ENCODE measurements around the gene SMARCC2.

SMARCC2 gene

GRCh38 chr12:56189099-56189917, at the start of gene SMARCC2:
Gene SMARCC2, minus strand, starts transcription at chr12:56189483. Its CDS starts 22 bp downstream, at chr12:56189461.
- no peak for TF ChIP-seq GATA2 (IDR thresholded peaks at IDR 0.05; ENCODE audit: low read depth, low read length)

- TF ChIP-seq GATA3 (IDR thresholded peaks at IDR 0.05; ENCODE audit: low read depth, low read length): no peak
- no peak for TF ChIP-seq GATA2 (IDR thresholded peaks at IDR 0.05; ENCODE audit: low read depth, low read length)
Measured at GRCh38 chr12:56237552-56237951, 48.3 kb upstream of the SMARCC2 start.

DNA sequence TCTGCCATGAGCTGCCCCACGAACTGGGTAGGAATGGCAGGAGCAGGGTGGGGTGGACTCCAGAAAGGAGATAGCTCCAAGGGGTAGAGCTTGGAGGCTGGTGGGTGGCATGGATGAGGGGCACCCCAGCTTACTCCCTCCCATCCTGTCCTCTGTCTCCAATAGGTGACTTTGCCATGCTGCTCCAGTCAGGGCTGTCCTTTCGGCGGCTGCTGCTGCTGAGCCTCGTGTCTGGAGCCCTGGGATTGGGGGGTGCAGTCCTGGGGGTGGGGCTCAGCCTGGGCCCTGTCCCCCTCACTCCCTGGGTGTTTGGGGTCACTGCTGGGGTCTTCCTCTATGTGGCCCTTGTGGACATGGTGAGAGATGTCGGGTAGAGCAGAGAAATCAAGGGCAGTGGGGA, 47.7 kb upstream of the SMARCC2 start:
- TF ChIP-seq GATA3 (IDR thresholded peaks at IDR 0.05; ENCODE audit: low read depth, low read length) (no peak), GATA2 (IDR thresholded peaks at IDR 0.05; ENCODE audit: low read depth, low read length) (no peak)

GRCh38 chr12:56236091-56236490, 46.8 kb upstream of the SMARCC2 start:
- TF ChIP-seq GATA3 (IDR thresholded peaks at IDR 0.05; ENCODE audit: low read depth, low read length) (no peak), GATA2 (IDR thresholded peaks at IDR 0.05; ENCODE audit: low read depth, low read length) (no peak)

DNA sequence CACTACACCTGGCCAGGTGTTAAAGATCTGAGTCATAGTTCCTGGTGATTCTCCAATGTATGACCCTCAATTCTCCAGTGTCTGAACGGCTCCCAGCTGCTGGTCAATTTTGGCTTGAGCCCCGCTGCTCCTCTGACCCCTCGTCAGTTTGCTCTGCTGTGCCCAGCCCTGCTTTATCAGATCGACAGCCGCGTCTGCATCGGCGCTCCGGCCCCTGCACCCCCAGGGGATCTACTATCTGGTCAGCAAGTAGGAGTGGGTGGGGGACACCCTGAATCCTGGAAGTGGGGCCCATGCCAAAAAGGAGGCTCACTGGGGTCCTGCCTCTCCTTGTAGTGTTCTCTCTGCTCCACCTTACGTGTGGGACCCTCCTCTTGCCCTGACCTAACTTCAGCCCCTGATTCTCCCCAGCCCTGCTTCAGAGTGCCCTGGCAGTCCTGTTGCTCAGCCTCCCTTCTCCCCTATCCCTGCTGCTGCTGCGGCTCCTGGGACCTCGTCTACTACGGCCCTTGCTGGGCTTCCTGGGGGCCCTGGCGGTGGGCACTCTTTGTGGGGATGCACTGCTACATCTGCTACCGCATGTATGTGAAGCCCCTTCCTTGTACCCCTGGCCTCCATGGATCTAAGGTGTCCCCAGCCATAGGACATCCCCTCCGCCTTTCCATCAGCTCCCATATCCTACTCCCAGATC, 45.6 kb upstream of the SMARCC2 start:
- TF ChIP-seq GATA3 (IDR thresholded peaks at IDR 0.05; ENCODE audit: low read depth, low read length): no peak
- TF ChIP-seq GATA2 (IDR thresholded peaks at IDR 0.05; ENCODE audit: low read depth, low read length): 0 out of 2 replicates have a peak, but pooled peaks have one; percentile 30

DNA sequence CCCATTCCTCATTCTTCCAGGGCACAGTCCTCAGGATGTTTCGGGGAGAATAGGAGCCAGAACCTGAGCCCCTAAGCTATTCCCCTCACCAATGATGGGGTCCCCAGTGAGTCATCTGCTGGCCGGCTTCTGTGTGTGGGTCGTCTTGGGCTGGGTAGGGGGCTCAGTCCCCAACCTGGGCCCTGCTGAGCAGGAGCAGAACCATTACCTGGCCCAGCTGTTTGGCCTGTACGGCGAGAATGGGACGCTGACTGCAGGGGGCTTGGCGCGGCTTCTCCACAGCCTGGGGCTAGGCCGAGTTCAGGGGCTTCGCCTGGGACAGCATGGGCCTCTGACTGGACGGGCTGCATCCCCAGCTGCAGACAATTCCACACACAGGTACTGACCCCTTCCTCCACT, 41.9 kb upstream of the SMARCC2 start:
- TF ChIP-seq GATA3 (IDR thresholded peaks at IDR 0.05; ENCODE audit: low read depth, low read length) (no peak), GATA2 (IDR thresholded peaks at IDR 0.05; ENCODE audit: low read depth, low read length) (no peak)

DNA sequence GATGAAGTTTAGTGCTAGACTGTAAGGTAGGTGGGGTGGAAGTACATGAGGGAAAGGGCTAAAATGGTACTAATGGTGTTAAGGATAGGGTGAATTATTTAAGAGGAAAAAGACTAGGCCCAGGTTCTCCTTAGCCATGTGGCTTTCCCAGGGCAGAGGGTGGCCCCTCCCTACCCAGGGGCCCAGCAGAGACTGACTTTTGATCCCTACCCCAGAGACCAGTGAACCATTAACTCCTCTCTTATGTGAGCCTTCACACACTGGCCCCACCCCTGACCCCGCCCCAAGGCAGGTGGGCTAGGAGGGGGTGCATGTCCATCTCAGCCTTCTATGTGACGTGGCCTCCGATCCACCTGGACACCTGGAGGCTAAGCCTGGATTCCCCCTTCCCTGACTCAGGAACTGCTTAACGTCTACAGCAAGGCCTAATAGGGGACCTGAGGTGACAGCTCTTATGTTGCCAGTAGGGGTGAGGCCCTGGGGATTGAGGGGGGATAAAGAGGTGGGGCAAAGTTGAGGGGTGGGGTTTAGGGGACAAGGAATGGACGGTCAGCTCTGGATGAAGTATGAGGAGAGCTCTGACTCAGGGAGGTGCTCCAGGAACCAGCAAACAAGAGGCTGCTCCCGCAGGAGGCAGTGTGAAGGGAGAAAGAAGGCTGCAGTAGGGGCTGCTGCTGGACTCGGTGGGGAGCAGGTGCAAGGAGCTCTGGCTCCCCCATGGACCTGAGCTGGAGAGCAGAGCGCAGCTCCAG, 41.3 kb upstream of the SMARCC2 start:
- TF ChIP-seq GATA3 (IDR thresholded peaks at IDR 0.05; ENCODE audit: low read depth, low read length): no peak
- no peak for TF ChIP-seq GATA2 (IDR thresholded peaks at IDR 0.05; ENCODE audit: low read depth, low read length)

DNA sequence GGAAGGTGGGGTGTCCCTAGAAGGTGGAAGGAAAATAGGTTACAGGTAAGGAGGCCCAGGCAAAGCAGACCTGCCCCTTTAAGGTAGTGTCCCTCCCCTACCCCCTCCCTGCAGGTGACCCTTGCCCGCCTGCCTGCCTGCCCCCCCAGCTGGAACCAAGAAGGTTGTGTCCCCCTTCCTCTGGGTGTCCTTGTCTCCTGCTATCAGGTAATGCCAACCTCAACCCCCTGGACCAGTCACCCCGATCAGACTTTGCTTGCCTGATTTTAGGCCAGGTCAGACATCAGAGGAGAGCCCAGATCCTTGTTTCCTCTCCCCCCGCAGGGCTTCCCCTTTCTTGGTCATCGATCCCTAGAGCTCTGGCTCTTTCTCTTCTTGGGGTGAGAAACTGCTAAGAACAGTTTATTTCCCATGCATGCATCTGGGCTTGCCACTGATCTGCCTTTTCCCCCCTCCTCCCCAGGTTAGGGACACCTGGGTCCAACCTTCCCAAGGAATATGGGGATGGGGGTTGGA, 40.7 kb upstream of the SMARCC2 start, which contains the start of gene SLC39A5:
Gene SLC39A5 (plus strand): TSS at position 136 of the 516 bp plus-strand sequence. CDS start 1,224 bp downstream, outside the sequence.
- no peak for TF ChIP-seq GATA2 (IDR thresholded peaks at IDR 0.05; ENCODE audit: low read depth, low read length)
- TF ChIP-seq GATA3 (IDR thresholded peaks at IDR 0.05; ENCODE audit: low read depth, low read length): no peak

GRCh38 chr12:56229082-56229481, 39.8 kb upstream of the SMARCC2 start:
- no peak for TF ChIP-seq GATA3 (IDR thresholded peaks at IDR 0.05; ENCODE audit: low read depth, low read length)
- no peak for TF ChIP-seq GATA2 (IDR thresholded peaks at IDR 0.05; ENCODE audit: low read depth, low read length)

DNA sequence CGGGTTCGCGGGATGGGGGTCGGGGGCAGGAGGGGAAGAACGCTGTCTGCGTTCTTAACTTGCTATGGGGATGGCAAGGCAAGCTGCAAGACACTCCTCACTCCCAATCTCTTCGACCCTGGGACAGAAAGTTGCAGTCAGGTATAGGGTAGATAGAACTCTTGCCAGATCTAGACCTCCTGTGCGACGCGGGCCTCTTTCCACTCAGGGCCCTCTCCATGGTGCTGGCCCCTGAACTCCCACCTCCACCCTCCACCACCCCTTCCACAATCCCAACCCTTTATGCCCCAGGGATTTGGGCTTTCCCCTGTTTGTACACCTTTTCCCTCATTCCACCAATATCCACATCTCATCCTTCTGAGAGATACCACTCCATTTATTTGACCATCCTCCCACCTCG, 35.7 kb upstream of the SMARCC2 start:
- no peak for TF ChIP-seq GATA3 (IDR thresholded peaks at IDR 0.05; ENCODE audit: low read depth, low read length)

DNA sequence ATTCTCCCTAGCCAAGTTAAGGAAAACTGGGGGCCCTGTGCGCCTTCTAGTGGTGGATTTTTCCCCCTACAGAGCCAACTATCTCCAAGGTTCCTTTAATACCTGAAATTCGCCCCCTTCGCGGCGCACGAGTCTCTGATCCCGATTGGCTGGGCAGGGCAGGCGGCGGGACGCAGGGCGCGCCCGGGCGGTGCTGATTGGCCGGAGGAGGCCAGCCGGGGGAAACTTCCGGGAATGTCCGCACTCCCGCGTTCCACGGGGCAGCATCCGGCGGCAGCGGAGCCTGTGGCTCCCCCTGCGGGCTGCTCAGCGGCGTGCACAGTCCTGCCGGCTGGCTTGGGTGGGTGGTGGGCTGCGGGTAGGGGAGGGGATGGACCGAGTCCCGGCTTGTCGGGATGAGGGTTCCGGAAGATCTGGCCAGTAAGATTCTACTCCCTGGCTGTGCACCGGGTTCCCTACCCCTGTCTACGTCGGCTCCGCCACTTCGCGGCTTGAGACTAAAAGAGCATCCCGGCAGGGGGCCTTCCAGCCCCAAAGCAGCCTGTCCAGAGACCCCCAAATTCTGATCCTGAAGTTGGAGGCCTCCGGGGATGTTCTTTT, 34.9 kb upstream of the SMARCC2 start, which contains the start of gene NABP2:
Gene NABP2 (plus strand): TSS at position 241 of the 600 bp plus-strand sequence. CDS start 515 bp downstream, outside the sequence.
- TF ChIP-seq GATA2 (IDR thresholded peaks at IDR 0.05; ENCODE audit: low read depth, low read length) (no peak), GATA3 (IDR thresholded peaks at IDR 0.05; ENCODE audit: low read depth, low read length) (no peak)

DNA sequence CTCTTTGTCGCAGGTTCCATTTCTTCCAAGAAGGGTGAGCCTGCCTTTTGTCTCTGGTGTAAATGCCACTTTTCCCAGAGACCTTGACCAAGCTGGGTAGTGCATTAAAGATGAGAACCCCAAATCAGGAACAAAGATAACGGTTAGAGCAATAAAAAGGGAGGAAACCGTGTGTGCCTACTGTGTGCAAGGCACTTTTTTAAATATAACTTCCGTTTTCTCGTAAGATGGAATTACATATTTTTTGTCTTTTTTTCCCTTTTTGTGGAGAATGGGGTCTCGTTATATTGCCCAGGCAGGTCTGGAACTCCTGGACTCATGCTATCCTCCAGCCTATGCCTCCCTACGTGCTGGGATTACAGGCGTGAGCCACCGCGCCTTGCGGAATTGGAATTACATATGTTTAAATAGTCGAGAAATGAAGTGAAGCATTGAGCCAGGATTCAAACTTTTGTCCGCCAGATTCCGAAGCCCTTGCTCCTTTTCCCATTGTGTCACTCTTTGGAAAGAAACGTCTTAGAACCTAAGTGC, 34.4 kb upstream of the SMARCC2 start:
- TF ChIP-seq GATA2 (IDR thresholded peaks at IDR 0.05; ENCODE audit: low read depth, low read length): no peak
- TF ChIP-seq GATA3 (IDR thresholded peaks at IDR 0.05; ENCODE audit: low read depth, low read length): no peak

- TF ChIP-seq GATA3 (IDR thresholded peaks at IDR 0.05; ENCODE audit: low read depth, low read length) (no peak), GATA2 (IDR thresholded peaks at IDR 0.05; ENCODE audit: low read depth, low read length) (no peak)
Measured at GRCh38 chr12:56222531-56222895, 33.2 kb upstream of the SMARCC2 start.

All from SH-SY5Y (cell line).